Liver (tissue), 9 donors: ENCODE results near the gene LYSET. TPM values are rescaled to one million over a fixed set of nuclear protein-coding genes. Genes with fewer than 3 reads are reported as not detected.

ENCODE experiments used
- DNase-seq: peaks from one replicate; pipeline ENCODE4 v3.0.0-alpha.2; 2017; ENCODE audit warnings: low spot score
- H3K27ac ChIP-seq, 2 donors: one replicate each; pipeline ENCODE4 v1.7.0; 2013; ENCODE audit warnings: inconsistent platforms in 2 of 2, low read length in 2 of 2, control low read depth in 1 of 2, low read depth in 1 of 2, mild to moderate bottlenecking in 1 of 2
- H3K27me3 ChIP-seq, 4 donors: one replicate each; pipeline versions ENCODE4 v1.6.1 to v1.7.0; 2013; ENCODE audit warnings: low read length in 3 of 4, inconsistent platforms in 1 of 4, mild to moderate bottlenecking in 1 of 4, moderate library complexity in 1 of 4; ENCODE audit not compliant: control insufficient read depth in 4 of 4, insufficient read depth in 4 of 4
- H3K36me3 ChIP-seq, 4 donors: one replicate each; pipeline versions ENCODE4 v1.6.1 to v1.7.0; 2013; ENCODE audit warnings: low read length in 3 of 4, mild to moderate bottlenecking in 3 of 4, low read depth in 1 of 4, moderate library complexity in 1 of 4; ENCODE audit not compliant: control insufficient read depth in 4 of 4, insufficient read depth in 3 of 4
- H3K4me1 ChIP-seq, 4 donors: one replicate each; pipeline versions ENCODE4 v1.6.1 to v1.7.0; 2013; ENCODE audit warnings: low read length in 3 of 4, mild to moderate bottlenecking in 3 of 4, moderate library complexity in 1 of 4; ENCODE audit not compliant: control insufficient read depth in 4 of 4, insufficient read depth in 4 of 4
- H3K4me3 ChIP-seq, 3 donors: one replicate each; pipeline versions ENCODE4 v1.6.1 to v1.7.0; 2013; ENCODE audit warnings: low read length in 3 of 3, control low read depth in 1 of 3, low read depth in 1 of 3, mild to moderate bottlenecking in 1 of 3
- H3K9ac ChIP-seq, 2 donors: one replicate each; pipeline ENCODE4 v1.7.0; 2013; ENCODE audit warnings: low read length in 2 of 2, mild to moderate bottlenecking in 2 of 2, moderate library complexity in 2 of 2, control low read depth in 1 of 2, low read depth in 1 of 2
- H3K9me3 ChIP-seq, 4 donors: one replicate each; pipeline versions ENCODE4 v1.6.1 to v1.7.0; 2013; ENCODE audit warnings: low read length in 3 of 4; ENCODE audit not compliant: control insufficient read depth in 4 of 4
- ATF3 ChIP-seq: IDR thresholded peaks from 2 replicates; pipeline ENCODE4 v1.6.1; 2016; ENCODE audit warnings: antibody characterized with exemption
- CTCF ChIP-seq: fragments of 150-350 bp; IDR thresholded peaks from 2 replicates; pipeline ENCODE4 v1.5.1; 2017; ENCODE audit warnings: improper control_type of control experiment, low read depth, low read length; ENCODE audit not compliant: missing input control
- FOXA1 ChIP-seq: IDR thresholded peaks from 2 replicates; pipeline ENCODE4 v1.6.1; 2016; ENCODE audit warnings: antibody characterized with exemption
- FOXA2 ChIP-seq: IDR thresholded peaks from 2 replicates; pipeline ENCODE4 v1.6.1; 2016; ENCODE audit warnings: antibody characterized with exemption
- GABPA ChIP-seq, 2 donors: IDR thresholded peaks in 1 of 2; conservative IDR thresholded peaks in 1 of 2; 2 replicates each; pipeline ENCODE4 v1.6.1; 2016; ENCODE audit warnings: antibody characterized with exemption in 2 of 2, mild to moderate bottlenecking in 1 of 2, moderate library complexity in 1 of 2
- HNF4A ChIP-seq, 2 donors: conservative IDR thresholded peaks; 2 replicates each; pipeline ENCODE4 v1.6.1; 2016; ENCODE audit warnings: antibody characterized with exemption in 2 of 2, mild to moderate bottlenecking in 2 of 2
- HNF4G ChIP-seq: IDR thresholded peaks from 2 replicates; pipeline ENCODE4 v1.6.1; 2016; ENCODE audit warnings: antibody characterized with exemption
- NR2F2 ChIP-seq: IDR thresholded peaks from 2 replicates; pipeline ENCODE4 v1.6.1; 2016; ENCODE audit warnings: antibody characterized with exemption
- RAD21 ChIP-seq, 2 donors: IDR thresholded peaks; 2 replicates each; pipeline ENCODE4 v1.6.1; 2016; ENCODE audit warnings: antibody characterized with exemption in 2 of 2, mild to moderate bottlenecking in 2 of 2
- REST ChIP-seq: IDR thresholded peaks from 2 replicates; pipeline ENCODE4 v1.6.1; 2016; ENCODE audit warnings: antibody characterized with exemption, mild to moderate bottlenecking
- RXRA ChIP-seq, 2 donors: IDR thresholded peaks; 2 replicates each; pipeline ENCODE4 v1.6.1; 2017 to 2018; ENCODE audit warnings: antibody characterized with exemption in 2 of 2, mild to moderate bottlenecking in 1 of 2
- SP1 ChIP-seq: IDR thresholded peaks from 2 replicates; pipeline ENCODE4 v1.6.1; 2018; ENCODE audit warnings: antibody characterized with exemption, mild to moderate bottlenecking
- YY1 ChIP-seq: IDR thresholded peaks from 2 replicates; pipeline ENCODE4 v1.6.1; 2016; ENCODE audit warnings: antibody characterized with exemption, mild to moderate bottlenecking
- ZBTB33 ChIP-seq: IDR thresholded peaks from 2 replicates; pipeline ENCODE4 v1.6.1; 2016; ENCODE audit warnings: antibody characterized with exemption
- WGBS: extraction: QIAGEN DNeasy Blood & Tissue Kit; methylation state at CpG from one replicate; pipeline ENCODE4 v1.1.7; 2013; 5-methylcytosine and 5-hydroxymethylcytosine counted together
- polyA plus RNA-seq, 2 donors: library from polyadenylated mRNA; stranded (reverse) in 1 of 2; unstranded in 1 of 2; fragments of 200-250 nt in 1 of 2; fragments of >200 nt in 1 of 2; fragmentation: Nextera tagmentation in 1 of 2; extraction: Ambion mirVana in 1 of 2; gene quantifications; one replicate each; pipeline versions ENCODE4 v1.2.1 to v1.2.3, GENCODE V29; 2013 to 2015
- total RNA-seq, 2 donors: library from RNA; depleted of rRNA; stranded (reverse); fragments of >200 nt; gene quantifications; one replicate each; pipeline ENCODE4 v1.2.3, GENCODE V29; 2014
- TF ChIP-seq, protein P1 (sequence below): IDR thresholded peaks from 2 replicates; pipeline ENCODE4 v1.6.1; 2016; ENCODE audit warnings: antibody characterized with exemption
- donor health status: healthy.
- donor health status: healthy.
- donor health status: healthy.
- donor health status: healthy.
- donor health status: healthy.

Gene LYSET
- total and polyA plus RNA-seq, 4 donors, result 5.6 to 13.4 (median 6.5) TPM

GRCh38 chr14:93214598-93214997 is 29.5 kb downstream of the LYSET start:
- Histone ChIP-seq H3K27me3 (no peaks in the 10 kb centered on the region), H3K36me3 (peaks cover 10 to 44% (median 21%) of the 10 kb centered on the region in 4 donors), H3K9me3 (no peaks in the 10 kb centered on the region), H3K9ac (no peak overlapping the region), H3K4me3 (no peak overlapping the region), H3K4me1 (peaks cover 0 to under 1% (median 0%) of the 10 kb centered on the region in 4 donors), H3K27ac (no peak overlapping the region)
- 84% methylated on average over 2 of the region's 2 CpGs for WGBS
- no peak for DNase-seq
- TF ChIP-seq, protein P1, sequence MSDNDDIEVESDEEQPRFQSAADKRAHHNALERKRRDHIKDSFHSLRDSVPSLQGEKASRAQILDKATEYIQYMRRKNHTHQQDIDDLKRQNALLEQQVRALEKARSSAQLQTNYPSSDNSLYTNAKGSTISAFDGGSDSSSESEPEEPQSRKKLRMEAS, result no peak
- TF ChIP-seq FOXA1, result no peak
- no peak for TF ChIP-seq SP1
- TF ChIP-seq GABPA (IDR thresholded peaks at IDR 0.05 in 1 of 2, conservative IDR thresholded peaks at IDR 0.05 in 1 of 2), result no peak
- no peak for TF ChIP-seq RXRA (IDR thresholded peaks at IDR 0.05)

GRCh38 chr14:93219103-93219726 is 34.1 kb downstream of the LYSET start:
- DNase-seq, result no peak
- Histone ChIP-seq H3K36me3 (peaks cover 16 to 58% (median 31%) of the 10 kb centered on the region in 4 donors), H3K27ac (no peak overlapping the region), H3K27me3 (no peaks in the 10 kb centered on the region), H3K4me3 (no peak overlapping the region), H3K9me3 (no peaks in the 10 kb centered on the region), H3K4me1 (no peaks in the 10 kb centered on the region), H3K9ac (no peak overlapping the region)
- WGBS, result 48% methylated on average over 3 of the region's 3 CpGs
- no peak for TF ChIP-seq FOXA2
- peak; percentile 80 for TF ChIP-seq RAD21 (IDR thresholded peaks at IDR 0.05)
- TF ChIP-seq CTCF, result peak; percentile 50

DNA sequence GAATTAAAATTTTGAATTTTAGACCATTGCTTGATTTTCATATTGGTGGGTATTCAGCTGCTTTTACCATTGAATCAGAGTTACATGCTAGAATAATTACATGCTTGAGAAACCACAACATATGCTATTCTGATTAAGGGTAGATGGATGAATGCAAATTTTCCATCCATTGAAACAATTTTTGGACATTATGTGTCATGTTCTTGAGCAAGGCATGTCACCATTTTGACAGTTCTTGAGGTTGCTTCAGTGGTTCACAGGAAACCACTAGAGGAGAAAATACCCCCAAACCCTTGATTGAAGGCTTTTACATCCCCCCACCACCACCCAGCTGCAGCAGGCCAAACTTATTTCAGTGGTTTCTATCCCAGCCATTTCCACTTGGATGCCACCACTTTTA is 35.4 kb downstream of the LYSET start:
- no peaks in the 10 kb centered on the region for H3K27me3 ChIP-seq
- TF ChIP-seq NR2F2 (no peak), ZBTB33 (no peak), CTCF (no peak), HNF4G (no peak), YY1 (no peak), REST (no peak), RAD21 (IDR thresholded peaks at IDR 0.05) (no peak), GABPA (IDR thresholded peaks at IDR 0.05 in 1 of 2, conservative IDR thresholded peaks at IDR 0.05 in 1 of 2) (no peak), FOXA2 (no peak), HNF4A (conservative IDR thresholded peaks at IDR 0.05) (no peak), ATF3 (no peak)
- TF ChIP-seq, protein P1, result no peak
- no peaks in the 10 kb centered on the region for H3K4me1 ChIP-seq
- H3K9ac ChIP-seq, result no peak overlapping the region
- no peak for DNase-seq
- H3K36me3 ChIP-seq, result peaks cover 14 to 52% (median 27%) of the 10 kb centered on the region in 4 donors
- no peak overlapping the region for H3K27ac ChIP-seq
- no peak overlapping the region for H3K4me3 ChIP-seq
- H3K9me3 ChIP-seq, result no peaks in the 10 kb centered on the region
